Head of caudate nucleus (tissue), 42 donors: Measurements from ENCODE around the gene LENG8.
A peak's percentile ranks its signal among the peaks of the same experiment; 100 is the strongest.
"Not testable (repeated sequence)": the region's sequence is repeated elsewhere in the genome, so short reads cannot be mapped to it uniquely, and the experiment has no call there.

Source experiments
- DNase-seq, 42 donors: peaks; one replicate each; pipeline versions ENCODE4 v3.0.0 to v3.0.0-alpha.2; 2020 to 2021; ENCODE audit warnings: mixed read lengths in 7 of 42
- intact Hi-C: fragments of 100-400 bp; cut with DNase I; formaldehyde crosslinking; loops from one replicate; pipeline ENCODE4 v1.15.0; 2022

LENG8 gene

DNA sequence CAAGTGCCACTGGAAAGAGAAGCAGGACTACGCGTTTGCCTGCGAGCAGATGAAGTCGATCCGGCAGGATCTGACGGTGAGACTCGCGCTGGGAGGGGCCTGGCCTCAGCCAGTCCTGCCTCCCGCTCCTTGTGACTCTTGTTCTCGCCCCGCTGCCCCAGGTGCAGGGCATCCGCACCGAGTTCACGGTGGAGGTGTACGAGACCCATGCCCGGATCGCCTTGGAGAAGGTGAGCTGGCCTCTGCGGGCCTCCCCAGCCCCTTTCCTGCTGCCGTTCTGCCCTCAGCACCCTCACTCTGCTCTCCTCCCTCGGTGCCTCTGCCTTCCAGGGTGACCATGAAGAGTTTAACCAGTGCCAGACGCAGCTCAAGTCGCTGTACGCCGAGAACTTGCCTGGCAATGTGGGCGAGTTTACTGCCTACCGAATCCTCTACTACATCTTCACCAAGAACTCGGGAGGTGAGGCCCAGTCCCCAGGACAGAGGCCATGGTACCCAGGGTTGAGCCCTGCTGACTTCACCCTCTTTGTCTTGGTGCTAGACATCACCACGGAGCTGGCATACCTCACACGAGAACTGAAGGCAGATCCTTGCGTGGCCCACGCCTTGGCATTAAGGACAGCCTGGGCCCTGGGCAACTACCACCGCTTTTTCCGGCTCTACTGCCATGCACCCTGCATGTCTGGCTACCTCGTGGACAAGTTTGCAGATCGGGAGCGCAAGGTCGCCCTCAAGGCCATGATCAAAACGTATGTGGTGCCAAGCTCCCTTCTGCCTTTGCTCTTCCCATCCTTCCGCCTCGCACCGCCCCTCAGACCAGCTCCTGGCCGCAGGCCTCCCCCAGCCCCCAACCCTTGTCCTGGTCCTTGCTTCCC lies 9.0 kb downstream of the LENG8 start:
- DNase-seq = peak in 1 of 42 donors; percentile 2
- intact Hi-C loops = loop anchor here (10.0 kb wide), 1 partner anchor 133 kb away; no protein-coding TSS in a partner anchor

DNA sequence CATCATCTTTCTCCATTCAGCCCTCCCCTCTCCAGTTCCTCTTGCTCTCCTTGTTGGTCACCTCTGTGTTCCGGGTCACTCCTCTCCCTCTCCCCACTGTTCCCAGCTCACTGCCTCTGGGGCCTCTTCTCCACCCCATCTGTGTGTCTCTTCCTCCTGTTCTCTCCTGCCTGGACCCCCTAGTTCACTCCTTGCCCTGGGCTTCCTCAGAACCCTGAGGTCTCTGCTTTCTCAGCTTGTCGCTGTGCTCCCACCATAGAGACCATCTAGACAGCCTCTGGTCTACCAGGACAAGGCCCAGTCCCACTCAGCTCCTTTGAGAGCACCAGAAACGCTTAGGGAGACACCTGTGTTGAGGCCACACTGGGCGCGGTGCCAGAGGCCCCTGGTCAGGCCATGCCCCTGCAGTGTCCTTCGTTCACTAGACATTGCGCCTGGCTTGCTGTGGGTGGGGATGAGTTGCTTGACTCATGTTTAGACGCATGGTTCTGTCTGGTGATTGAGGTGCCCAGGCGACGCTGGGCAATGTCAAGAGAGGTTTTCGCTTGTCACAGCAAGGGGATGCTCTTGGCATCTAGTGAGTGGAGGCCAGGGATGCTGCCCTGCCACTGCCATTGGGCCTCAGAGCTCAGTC lies 9.8 kb downstream of the LENG8 start:
- peak in 1 of 42 donors; percentile 2 for DNase-seq
- intact Hi-C loops = loop anchor here (10.0 kb wide), 1 partner anchor 134 kb away; no protein-coding TSS in a partner anchor

DNA sequence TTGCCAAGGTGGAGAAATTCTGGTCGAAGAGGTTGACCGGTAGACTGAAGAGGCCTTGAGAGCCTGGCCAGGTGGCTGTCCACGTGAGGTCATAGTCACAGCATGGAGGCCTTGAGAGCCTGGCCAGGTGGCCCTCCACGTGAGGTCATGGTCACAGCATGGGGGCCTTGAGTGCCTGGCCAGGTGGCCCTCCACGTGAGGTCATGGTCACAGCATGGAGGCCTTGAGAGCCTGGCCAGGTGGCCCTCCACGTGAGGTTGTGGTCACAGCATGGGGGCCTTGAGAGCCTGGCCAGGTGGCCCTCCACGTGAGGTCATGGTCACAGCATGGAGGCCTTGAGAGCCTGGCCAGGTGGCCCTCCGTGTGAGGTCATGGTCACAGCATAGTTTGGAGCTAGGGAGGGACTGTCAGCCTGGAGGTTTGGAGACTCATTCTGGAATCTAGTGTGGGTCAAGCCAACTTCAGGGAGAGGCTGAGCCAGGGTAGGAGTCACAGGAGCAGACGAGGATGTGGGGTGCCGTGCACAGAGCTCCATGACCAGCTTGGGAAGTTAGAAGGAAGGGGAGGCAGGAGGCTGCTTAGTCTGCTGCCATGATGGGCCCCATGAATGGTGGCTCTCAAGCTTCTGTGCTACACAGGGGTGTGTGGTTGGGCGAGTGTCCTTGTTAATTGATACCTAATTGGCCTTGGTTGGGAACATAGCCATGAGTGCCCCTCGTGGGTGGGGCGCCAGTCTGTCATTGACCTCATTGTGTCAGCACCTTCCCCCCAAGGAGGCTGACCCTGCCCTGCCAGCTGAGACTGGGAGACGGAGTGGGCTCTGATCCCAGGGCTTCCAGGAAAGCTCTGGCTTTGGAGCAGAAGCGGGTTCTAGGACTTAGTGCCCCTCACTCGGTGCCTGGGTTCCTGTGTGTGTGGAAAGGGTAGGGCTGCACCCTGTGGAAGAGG lies 10.6 kb downstream of the LENG8 start:
- DNase-seq = peak in 1 of 42 donors; percentile 1
- intact Hi-C loops = loop anchor here (10.0 kb wide), 1 partner anchor 135 kb away; no protein-coding TSS in a partner anchor

DNA sequence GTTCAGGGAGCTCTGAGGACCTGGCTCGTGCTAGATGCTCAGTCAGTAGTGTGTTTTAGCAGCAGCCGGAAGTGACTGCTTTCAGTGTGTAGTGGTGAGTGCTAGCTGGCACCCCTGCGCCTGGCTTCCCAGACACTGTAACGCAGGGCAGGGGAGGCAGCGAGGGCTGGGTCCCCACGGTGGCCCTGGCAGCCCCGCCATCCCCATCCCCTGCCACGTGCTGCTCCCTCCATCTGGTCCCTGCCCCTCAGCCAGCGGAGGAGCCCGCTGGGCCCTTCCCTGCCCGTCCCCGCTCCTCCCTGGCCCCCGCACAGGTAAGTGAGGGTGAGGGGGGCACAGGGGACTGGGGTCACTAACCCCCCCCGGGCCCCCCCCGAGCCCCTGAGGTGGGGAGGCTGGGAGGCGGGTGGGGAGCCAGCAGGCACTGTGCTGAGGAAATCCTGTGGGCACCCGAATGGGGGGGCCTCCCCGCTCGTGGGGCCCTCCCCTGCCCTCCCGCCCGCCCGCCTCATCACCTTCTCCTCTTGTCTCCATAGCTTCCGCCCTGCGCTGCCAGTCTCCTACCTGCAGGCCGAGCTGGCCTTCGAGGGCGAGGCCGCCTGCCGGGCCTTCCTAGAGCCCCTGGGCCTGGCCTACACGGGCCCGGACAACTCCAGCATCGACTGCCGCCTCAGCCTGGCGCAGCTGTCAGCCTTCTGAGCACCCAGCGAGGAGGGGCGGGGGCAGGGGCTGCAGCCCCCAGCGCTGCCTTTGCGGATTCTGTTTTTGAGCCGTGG lies 11.4 kb downstream of the LENG8 start:
- DNase-seq = no peak
- intact Hi-C loops = no loop called here

DNA sequence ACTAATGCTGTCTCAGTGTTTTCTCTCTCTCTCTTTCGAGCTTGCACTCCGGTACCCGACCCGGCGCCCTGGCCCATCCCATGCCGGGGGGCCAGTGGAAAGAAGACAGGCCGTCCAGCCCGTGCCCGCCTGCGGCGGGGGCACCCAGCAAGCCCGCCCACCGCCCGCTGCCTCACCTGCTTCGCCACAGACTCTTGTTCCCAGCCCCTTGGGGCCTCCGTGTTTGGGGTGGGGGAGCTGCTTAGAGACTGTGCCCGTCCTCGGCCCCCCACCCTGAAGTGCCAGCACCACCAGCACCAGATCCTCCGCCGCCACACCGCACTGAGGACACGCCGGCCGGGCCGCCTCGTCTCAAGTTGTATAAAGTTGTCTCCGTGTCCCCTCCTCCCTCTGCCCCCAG lies 12.2 kb downstream of the LENG8 start:
- no peak for DNase-seq
- intact Hi-C loops = no loop called here

DNA sequence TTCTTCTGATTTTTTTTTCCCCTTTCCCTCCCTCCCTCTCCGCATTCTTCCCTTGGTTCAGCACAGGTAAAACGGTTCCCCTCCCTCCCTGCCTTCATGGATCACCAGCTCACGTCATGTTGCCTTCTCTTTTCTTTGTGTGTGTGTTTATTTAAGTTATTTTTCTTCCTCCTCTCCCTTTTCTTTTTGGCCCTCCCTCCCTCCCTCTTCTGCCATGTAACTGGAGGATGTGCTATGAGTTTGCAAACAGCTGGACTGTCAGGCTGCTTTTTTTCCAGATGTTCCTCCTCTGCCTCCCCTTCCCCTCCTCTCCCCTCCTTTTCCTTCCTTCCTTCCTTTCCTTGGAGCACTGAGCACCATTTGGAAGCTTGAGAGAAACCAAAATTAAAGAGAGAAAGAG lies 12.6 kb downstream of the LENG8 start:
- intact Hi-C loops = no loop called here

DNA sequence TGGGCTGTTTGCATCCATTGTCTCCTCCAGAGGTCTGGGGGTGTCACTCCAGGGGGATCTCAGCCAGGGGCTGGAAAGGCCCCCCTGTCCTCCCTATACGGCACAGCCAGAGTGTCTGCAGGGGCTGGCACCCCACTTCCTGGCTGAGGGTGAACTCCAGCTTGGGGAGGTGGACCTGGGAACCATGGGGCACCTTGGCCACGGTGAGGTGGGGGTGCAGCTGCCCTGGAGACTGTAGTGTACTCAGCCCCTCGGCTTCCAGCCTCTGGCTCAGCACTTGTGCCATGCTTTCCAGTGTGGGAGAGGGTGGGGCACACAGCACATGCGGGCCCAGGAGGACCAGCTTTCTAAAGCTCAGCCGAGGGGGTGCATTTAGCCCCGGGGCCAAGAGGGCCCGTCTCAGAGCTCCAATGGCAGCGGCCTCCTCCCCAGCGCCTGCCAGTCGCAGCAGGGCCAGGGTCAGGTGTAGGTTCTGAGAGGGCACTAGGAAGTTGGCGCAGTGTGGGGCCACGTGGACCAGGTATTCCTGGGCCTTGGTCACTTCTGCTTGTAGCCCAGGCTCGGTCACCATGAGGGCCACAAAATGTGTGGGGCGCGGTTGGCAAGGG lies 13.2 kb downstream of the LENG8 start:
- intact Hi-C loops = no loop called here
- peak in 1 of 42 donors; percentile 5 for DNase-seq

More for the DNA sequence above, 12.6 kb downstream of the LENG8 start:
- DNase-seq = no peak

DNA sequence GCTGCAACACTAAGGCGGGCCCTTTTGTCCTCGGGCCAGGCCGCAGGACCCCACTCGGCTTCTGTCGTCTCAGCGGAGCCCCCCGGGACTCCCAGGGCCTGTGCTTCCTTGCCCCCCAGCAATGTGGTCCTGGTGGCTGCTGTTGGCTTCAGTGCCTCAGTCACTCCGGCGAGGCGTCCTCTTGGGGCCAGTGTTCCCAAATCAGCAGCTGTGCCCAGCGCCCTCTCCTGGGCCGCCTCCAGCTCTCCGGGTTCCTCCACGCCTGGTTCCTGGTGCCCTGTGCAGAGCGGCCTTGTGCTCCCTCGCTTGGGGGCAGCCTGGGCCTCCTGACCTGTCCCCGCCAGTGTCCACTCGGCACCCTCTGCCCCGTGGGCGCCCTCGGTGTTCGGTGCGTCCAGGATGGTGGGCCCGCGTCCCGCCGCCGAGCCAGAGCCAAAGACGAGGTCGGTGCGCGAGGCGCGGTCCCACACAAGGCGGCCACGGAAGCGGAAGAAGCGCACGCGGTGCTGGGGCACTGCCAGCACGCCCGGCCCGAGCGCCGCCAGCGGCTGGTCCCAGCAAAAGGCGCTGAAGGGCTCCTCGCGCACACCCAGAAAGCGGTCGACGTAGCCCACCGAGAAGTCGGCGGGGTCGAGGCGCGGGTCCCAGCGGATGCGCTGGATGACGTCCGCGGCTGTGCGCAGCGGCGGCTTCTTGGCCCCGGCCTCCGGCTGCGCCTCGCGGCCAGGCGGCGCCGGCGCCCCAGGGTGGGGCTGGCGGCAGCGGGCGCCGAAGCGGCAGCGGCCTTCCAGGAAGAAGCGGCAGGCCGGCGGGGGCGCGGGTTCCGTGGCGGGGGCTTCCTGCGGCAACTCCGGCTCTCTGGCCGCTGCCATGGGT lies 13.9 kb downstream of the LENG8 start:
- peak in 41 of 42 donors; percentile 33 to 78 (median 53) for DNase-seq

DNA sequence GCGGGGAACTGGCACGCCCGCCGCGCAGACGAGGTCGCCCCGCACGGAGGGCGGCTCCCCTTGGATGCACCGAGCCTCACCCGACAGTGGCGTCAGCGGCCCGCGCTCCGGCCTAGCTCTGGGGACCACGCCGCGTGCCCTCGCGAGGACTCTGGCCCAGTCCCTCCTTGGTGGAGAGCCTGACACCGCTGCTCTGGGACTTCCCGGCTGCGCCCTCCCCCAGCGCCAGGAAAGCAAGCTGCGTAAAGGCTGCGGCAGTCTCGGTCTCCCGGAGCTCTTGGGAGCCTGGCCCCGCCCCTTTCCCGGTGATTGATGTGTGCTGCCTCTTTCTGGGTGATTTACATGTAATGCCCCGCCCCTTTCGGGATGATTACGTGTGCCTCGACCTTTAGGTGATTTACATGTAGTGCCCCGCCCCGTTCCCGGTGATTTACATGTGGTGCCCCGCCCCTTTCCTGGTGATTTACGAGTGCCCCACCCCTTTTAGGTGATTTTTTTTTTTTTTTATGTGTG lies 14.6 kb downstream of the LENG8 start, which contains the start of gene LENG9:
TSS of gene LENG9 (minus strand) at position 248 of the 513 bp plus-strand sequence. CDS start 252 bp downstream, outside the sequence.
- intact Hi-C loops = no loop called here
- DNase-seq = peak; percentile 83 to 98 (median 94)

More for the DNA sequence above, 13.9 kb downstream of the LENG8 start:
- intact Hi-C loops = no loop called here

DNA sequence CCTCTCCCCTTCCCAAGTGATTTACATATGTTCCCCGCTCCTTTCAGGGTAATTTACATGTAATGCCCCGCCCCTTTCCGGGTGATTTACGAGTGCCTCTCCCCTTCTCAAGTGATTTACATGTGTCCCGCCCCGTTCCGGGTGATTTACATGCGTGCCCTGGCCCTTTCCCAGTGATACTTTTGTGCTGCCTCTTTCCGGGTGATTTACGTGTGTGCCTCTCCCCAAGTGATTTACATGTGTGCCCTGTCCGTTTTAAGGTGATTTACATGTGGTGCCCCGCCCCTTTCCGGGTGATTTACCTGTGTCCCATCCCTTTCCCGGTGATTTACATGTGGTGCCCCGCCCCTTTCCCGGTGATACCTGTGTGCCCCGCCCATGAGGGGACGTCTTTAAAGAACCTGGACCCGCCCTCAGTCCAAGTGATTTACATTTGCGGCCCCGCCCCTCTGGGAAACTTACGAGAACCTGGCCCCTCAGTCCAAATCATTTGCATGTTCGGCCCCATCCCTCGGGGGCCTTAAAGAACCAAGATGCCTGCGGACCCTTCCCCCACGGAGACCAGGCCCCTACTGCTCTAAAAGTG lies 15.1 kb downstream of the LENG8 start:
- intact Hi-C loops = no loop called here
- DNase-seq = peak in 41 of 42 donors; percentile 20 to 84 (median 56)

DNA sequence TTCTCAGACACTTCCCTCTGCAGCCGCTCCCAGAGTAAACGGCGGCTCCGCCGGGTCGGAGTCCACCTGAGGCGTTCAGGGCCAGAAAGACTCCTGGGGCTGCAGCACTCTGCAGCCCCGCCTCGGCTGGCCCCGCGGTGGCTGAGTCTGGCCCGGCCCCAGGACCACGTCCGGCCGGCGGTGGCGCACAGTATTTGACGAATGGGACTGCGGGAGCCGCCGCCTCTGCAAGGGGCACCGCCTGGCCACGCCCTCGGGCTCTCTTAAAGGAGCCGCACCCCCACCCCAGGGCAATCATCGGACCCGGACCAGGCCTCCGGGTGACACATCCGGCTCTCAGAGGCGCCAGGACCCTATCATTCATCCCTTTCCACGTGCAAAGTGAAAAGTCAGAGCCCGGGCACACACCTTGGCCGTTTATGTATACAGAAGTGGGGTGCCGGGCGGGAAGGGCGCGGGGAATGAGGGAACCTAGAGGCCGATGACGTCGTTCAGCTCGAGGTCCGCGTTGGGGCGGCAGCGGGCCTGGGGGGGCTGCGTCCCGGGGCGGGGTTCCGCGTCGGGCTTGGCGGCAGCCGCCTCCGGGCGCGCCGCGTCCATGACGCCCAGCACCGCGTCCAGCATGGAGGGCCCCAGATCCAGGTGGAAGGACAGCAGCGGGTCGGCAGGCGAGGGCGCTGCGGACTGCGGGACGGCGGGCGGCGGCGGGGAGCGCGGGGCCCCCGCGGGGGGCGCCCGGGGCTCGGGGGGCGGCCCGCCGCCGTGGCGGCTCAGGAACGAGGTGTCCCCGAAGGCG lies 15.8 kb downstream of the LENG8 start:
- DNase-seq = peak; percentile 66 to 94 (median 83)
- intact Hi-C loops = no loop called here

DNA sequence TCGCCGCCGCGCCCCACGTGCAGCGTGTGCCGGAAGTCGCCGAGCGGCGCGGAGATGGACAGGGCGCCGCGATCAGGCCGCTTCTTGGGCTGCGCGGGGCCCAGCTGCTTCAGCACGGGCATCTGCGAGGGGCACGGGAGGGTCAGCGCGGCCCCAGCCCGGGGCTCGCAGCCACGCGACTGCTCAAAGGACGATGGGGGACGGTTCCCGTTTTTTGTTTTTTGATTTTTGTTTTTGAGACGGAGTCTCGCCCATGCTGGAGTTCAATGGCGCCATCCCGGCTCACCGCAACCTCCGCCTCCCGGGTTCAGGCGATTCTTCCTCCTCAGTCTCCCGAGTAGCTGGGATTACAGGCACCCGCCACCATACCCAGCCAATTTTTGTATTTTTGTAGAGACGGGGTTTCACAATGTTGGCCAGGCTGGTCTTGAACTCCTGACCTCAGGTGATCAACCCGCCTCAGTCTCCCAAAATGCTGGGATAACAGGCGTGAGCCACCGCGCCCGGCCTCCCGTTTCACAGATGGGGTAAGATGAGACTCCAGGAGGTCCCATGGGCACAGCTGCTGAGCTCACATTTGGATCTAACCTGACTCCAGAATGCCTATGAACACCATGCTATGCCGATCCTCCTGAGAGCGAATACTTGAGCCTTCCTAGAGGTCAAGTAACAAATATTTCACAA lies 16.6 kb downstream of the LENG8 start:
- intact Hi-C loops = no loop called here
- peak in 2 of 42 donors; percentile 10 to 29 for DNase-seq

DNA sequence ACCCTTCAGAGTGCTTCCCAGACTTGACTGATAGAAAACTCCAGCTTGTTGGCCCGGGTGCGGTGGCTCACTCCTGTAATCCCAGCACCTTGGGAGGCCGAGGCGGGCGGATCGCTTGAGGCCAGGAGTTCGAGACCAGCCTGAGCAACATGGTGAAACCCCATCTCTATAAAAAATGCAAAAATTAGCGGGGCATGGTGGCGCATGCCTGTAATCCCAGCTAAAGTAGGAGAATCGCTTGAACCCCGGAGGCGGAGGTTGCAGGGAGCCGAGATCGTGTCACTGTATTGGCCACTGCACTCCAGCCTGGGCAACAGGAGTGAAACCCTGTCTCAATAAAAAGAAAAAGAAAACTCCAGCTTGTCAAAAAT lies 17.1 kb downstream of the LENG8 start:
- peak in 2 of 42 donors; percentile 1 to 9 for DNase-seq
- intact Hi-C loops = not testable (repeated sequence)

DNA sequence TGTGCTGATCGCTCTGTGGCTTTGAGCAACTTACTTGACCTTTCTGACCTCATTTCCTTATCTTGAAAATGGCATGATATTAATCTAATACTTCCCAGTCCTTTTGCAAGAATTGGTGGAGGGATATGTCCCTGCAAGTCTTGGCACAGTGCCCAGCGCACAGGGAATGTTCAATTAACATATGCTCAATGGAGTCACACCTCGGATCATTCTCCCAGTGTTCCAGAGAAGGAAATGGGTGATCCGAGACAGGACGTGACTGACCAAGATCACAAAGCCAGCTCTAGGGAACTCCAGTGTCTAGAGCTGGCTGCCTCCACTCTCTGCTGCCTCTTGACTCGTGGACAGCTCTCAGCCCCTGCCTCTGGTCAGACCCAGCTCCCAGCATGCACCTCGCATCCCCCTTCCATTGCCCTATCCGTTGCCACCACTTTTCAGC lies 20.5 kb downstream of the LENG8 start:
- intact Hi-C loops = no loop called here
- peak in 1 of 42 donors; percentile 18 for DNase-seq
